Heart left ventricle (tissue), 13 donors: ENCODE measurements around the gene CDH2.

ENCODE experiments used
- CTCF ChIP-seq, 12 donors: fragments of 200-600 bp; sonication (generic) in 4 of 12; IDR thresholded peaks; one replicate each; pipeline versions ENCODE4 v1.5.0 to v1.8.0; 2018 to 2022; ENCODE audit warnings: antibody characterized with exemption in 12 of 12, mild to moderate bottlenecking in 5 of 12
- POLR2A ChIP-seq, 2 donors: fragments of 450-650 bp; IDR thresholded peaks; one replicate each; pipeline ENCODE4 v1.6.1; 2017; ENCODE audit warnings: antibody characterized with exemption in 2 of 2, mild to moderate bottlenecking in 2 of 2, moderate library complexity in 2 of 2
- donor health status: ischemic (EF 13 %, LVEDD 7.1; RV severe dilation, severe dysfunction).
- donor health status: DM: no; HTN: yes; CAD: no.
- donor health status: DM: no; HTN: no; CAD: no.
- donor health status: ischemic (EF 25% LVEDD 6.9; RV normal size, moderate dysfunction).
- donor health status: ischemic (EF 25% LVEDD 5.7; RV mildly dilated, moderate dysfunction).
- donor health status: ischemic (EF 35%, LVEDD 5.7; RV mildly dilated, moderate dysfunction).
- donor health status: nonischemic (EF 11% LVEDD 7.7; RV severe dilation, severe dysfunction).
- donor health status: DM: yes; HTN: yes; CAD: no.
- donor health status: PGD.
- donor health status: ischemic (EF 29% LVEDD 5.4; RV normal size, mild dysfunction).
- donor health status: nonischemic (EF 23%, LVEDD 6.1; RV moderate dilation, normal function).

- TF ChIP-seq CTCF (IDR thresholded peaks at IDR 0.05) (no peak), POLR2A (IDR thresholded peaks at IDR 0.05) (no peak)
Observed at GRCh38 chr18:28208712-28209265, 31.9 kb upstream of the CDH2 start.
